NB4 (cell line): Measurements from ENCODE around the gene ZMYND8.

Source experiments
- DNase-seq: peaks from one replicate; pipeline ENCODE4 v3.0.0; 2010; ENCODE audit warnings: low read depth
- H3K4me3 ChIP-seq: one replicate; pipeline ENCODE4 v1.5.1; 2011; ENCODE audit warnings: mild to moderate bottlenecking, low read depth, low read length, moderate library complexity
- CTCF ChIP-seq: IDR thresholded peaks from one replicate; pipeline ENCODE4 v1.5.1; 2012; ENCODE audit warnings: low read depth, low read length
- MAX ChIP-seq: IDR thresholded peaks from 2 replicates; pipeline ENCODE4 v1.6.1; 2011; ENCODE audit warnings: low read depth, low read length
- MYC ChIP-seq: IDR thresholded peaks from 2 replicates; pipeline ENCODE4 v1.6.1; 2011; ENCODE audit warnings: low read depth, low read length
- POLR2A ChIP-seq: IDR thresholded peaks from 2 replicates; pipeline ENCODE4 v1.6.1; 2011; ENCODE audit warnings: mild to moderate bottlenecking; ENCODE audit not compliant: insufficient read length; ENCODE audit errors: extremely low read depth

The ZMYND8 gene

GRCh38 chr20:47161411-47161810 is 195.1 kb downstream of the ZMYND8 start:
- TF ChIP-seq MAX (no peak), MYC (no peak), CTCF (no peak), POLR2A (no peak)
- DNase-seq: no peak
- no peak overlapping the region for H3K4me3 ChIP-seq

GRCh38 chr20:47160992-47161391 is 195.5 kb downstream of the ZMYND8 start:
- no peak overlapping the region for H3K4me3 ChIP-seq
- no peak for DNase-seq
- no peak for TF ChIP-seq POLR2A
- TF ChIP-seq MAX: no peak
- TF ChIP-seq CTCF: no peak
- TF ChIP-seq MYC: no peak

- TF ChIP-seq MAX: no peak
- TF ChIP-seq MYC: no peak
- no peak for TF ChIP-seq POLR2A
- no peak for TF ChIP-seq CTCF
- DNase-seq: no peak
- no peak overlapping the region for H3K4me3 ChIP-seq
Measured at GRCh38 chr20:47160240-47160639, 196.3 kb downstream of the ZMYND8 start.
